Effector CD8-positive, alpha-beta T cell (primary cell): ENCODE results near the gene SPTBN1.
A peak's percentile ranks its signal among the peaks of the same experiment; 100 is the strongest.

Experiments used
- DNase-seq: peaks from one replicate; lab custom pipeline; 2025; lab: John Stamatoyannopoulos, UW

Gene SPTBN1

DNA sequence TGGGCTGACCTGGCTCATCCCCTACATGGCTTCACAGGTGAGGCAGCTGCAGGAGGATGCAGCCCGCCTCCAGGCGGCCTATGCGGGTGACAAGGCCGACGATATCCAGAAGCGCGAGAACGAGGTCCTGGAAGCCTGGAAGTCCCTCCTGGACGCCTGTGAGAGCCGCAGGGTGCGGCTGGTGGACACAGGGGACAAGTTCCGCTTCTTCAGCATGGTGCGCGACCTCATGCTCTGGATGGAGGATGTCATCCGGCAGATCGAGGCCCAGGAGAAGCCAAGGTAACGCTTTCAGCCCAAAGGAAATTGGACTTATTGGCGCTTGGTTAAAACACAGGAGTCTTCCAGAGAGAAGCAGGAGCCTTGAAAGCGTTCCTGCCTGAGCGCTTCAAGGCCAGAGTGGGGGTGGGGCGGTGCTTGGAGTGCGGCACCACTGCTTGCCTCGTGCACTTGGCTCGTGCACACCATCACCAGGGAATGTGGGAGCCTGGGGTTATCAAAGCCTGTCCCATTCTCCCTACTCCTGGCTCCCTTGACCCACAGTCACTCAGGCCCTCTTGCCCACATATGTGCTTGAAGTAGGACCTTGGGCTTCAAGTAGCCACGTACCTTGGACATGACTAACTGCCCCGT, 197.6 kb downstream of the SPTBN1 start:
- DNase-seq: no peak

DNA sequence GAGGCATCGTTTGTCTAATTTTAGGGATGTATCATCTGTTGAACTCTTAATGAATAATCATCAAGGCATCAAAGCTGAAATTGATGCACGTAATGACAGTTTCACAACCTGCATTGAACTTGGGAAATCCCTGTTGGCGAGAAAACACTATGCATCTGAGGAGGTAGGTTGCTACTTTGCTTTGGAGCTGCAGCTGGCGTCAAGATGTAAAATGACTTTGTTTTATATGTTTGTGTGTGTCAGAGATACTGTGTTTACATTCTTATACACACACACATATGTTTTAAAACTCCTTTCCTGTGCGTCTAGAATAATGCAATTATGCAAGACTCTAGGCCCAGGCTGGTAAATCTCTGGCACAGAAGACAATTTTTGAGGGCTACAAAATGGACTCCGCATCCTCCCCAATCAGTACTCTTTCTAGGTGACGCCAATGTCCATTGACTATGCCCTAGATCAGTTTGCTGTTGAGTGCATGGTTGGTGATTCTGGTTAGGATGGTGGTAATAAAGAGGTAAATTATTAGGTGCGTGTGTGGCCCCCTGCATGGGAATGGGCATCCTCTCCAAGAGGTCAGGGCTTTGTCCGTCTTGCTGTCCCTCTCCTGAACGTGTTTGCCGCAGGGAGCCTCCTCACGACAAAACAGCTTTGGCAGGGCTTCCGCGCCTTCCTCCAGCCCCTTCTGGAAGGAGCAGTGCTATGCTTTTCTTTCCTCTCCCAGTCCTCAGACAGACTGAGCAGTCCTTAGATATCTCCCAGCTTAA, 199.1 kb downstream of the SPTBN1 start:
- DNase-seq: no peak

DNA sequence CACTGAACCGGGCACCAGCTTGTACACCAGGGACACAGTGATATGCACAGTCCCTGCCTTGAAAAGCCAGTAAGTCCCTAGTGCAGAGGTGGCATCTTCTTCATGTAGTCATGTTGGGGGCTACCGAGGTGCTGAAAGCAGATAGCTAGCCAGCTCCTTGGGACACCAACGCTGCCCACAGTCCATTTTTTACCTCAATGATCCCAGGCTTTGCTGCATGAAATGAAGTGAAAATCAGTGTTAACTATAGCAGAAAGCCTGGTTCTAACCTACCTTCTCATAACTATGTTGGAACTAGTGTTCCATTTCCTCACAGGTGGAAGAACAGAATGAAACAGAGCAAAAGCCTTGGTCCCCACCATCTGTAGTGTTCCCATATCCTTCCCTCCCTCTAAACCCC, 200.7 kb downstream of the SPTBN1 start:
- DNase-seq: no peak

DNA sequence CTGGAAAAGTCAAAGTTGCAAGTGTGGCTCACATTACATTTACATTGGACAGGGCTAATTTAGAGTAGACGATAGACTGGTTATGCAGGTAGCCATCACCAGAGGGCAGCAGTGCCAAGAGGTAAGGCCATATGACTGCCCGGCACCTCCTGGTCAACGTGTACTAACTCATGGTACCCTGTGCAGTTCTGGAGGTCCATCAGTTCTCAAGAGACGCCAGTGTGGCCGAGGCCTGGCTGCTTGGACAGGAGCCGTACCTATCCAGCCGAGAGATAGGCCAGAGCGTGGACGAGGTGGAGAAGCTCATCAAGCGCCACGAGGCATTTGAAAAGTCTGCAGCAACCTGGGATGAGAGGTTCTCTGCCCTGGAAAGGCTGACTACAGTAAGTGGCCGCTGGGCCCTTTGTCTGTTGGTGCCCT, 201.5 kb downstream of the SPTBN1 start:
- peak; percentile 6 for DNase-seq

DNA sequence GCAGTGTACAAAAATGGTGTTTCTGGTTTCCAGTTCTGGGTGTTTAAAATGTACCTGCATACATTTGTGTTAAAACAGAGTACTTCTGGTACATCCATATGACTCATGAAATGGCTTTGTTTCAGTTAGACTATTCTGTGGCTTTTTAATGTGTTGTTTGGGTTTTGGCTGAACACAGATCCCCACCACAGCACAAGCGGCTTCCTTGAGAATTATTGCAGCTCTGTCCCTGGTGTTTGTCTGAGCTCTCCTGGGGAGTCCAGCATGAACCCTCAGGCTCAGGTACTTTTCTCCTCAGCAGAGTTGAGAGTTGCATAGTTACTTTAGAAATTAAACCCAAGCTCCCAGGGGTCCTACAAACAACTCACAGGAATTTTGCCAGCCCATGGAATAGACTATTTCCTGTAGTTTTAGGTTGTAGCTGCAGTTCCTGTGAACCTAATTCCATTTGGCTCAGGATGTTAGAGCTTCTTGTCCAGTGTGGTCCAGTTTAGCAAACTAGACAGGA, 202.5 kb downstream of the SPTBN1 start:
- no peak for DNase-seq

DNA sequence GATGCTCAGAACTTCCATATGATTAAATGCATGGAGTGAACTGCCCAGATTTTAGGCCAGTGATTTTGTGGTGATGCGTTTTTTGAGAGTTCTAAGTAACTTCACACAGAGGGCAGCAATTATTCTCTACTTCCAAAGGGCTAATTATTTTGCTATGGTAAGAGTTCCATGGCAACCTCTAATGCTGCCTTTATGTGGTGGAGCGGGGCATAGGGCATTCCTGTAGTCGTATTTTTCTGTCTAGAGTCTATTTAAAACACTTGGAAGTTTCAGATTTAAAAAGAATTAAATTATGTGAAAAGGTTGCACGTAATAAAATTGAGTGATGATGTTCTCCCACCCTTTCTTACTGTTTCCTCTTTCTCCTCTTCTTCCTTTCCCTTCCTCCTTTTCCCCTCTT, 203.4 kb downstream of the SPTBN1 start:
- DNase-seq: no peak

DNA sequence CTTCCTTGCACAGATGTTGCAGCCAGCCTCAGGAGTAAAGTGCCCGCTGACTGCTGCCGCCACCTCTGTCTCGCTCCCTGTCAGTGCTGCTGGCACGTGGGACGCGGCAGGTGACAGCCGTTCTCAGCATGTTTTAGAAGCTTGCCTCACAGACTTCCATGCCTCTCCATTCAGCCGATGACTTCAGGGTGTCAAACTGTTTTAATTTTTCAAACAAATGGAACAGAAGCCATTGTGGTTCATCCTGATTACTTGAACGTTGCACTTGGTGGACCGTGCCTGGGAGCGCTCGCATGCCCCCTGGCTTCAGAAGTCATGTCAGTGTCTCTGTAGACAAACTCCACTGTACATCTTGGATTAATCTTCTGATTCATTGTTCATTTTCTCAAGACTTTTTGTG, 204.6 kb downstream of the SPTBN1 start:
- no peak for DNase-seq

DNA sequence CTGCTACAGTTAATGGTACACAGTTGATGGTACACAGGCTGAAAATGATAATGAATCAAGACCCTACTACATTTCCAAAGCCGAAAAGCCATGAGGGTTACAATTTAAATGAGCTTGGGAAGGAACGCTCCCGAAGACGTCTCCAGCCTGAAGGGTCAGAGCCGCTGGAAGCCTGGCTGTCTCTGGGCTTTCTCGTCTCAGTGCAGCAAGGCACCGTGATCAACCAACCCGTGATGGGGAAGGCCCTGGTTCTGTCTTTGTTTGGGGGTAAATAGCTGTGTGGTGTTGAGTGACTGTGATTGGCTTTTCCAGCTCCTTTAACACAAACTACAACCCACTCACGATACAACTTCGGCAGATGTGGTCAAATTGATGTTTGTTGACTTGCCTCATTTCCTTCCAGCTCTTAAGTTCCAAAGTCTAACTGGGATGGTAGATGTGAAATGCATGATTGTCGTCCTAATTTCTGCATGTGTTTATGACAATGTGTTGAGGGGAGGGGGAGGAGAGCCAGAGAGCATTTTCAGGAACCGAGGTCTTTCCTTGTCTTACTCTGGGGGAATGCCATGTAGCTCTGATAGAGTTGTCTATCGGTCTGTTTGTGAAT, 207.4 kb downstream of the SPTBN1 start:
- no peak for DNase-seq

DNA sequence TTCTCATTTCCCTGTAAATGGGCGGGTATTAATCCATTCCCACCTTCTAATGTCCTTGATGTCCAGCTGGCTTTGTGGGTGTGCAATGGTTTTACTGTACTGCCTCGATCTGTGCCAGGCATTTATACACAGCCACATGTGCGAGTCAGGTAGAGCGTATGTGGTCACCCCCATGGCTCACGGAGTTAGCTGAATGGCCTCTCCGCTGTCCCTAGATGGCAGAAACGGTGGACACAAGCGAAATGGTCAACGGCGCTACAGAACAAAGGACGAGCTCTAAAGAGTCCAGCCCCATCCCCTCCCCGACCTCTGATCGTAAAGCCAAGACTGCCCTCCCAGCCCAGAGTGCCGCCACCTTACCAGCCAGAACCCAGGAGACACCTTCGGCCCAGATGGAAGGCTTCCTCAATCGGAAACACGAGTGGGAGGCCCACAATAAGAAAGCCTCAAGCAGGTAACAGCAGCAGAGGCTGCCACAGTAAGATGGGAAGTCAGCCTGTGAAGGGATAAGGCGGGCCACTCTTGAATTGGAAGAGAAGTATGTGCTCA, 208.2 kb downstream of the SPTBN1 start:
- DNase-seq: no peak

DNA sequence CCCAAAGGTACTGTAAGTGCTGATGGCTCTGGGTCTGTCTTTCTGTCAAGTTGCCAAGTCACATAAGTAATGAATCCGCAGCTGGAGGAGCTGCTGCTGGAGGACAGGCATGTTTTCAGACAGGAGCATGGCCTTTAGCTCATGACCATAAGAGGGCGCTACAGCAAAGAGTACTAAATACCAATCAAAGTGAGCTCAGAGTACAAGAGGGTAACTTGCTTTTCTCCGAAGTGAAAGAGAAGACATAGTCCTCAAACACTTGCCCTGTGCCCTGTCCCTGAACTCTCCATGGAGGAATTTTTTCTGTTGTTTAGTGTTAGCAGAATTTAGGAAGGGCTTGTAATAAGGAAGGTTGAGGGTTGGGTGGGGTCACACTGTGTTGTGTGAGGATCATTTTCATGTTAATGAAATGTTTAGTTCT, 209.3 kb downstream of the SPTBN1 start:
- DNase-seq: no peak

DNA sequence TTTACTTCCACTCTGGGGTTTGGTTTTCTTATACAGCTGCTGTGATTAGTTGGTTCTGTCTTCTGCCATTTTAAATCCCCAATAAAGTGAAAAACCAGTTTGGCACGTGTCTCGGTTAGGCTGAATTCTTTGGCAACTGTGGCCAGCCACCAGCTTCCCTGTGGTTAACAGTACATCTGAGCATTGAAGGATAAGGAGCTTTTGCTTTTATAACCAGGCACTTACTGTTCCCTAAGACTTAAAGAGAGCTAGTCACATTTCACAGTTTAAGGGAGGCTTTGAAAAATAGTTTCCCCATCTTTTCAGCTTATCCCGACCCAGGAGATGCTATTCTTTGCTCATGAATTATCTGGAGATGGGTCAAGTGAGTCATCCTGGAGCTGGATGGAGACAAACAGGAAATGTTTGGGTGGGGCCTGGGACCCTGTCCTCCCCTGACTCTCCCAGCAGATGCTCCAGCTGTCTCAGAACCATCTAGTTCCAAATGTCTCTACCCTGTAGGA, 210.1 kb downstream of the SPTBN1 start:
- no peak for DNase-seq

DNA sequence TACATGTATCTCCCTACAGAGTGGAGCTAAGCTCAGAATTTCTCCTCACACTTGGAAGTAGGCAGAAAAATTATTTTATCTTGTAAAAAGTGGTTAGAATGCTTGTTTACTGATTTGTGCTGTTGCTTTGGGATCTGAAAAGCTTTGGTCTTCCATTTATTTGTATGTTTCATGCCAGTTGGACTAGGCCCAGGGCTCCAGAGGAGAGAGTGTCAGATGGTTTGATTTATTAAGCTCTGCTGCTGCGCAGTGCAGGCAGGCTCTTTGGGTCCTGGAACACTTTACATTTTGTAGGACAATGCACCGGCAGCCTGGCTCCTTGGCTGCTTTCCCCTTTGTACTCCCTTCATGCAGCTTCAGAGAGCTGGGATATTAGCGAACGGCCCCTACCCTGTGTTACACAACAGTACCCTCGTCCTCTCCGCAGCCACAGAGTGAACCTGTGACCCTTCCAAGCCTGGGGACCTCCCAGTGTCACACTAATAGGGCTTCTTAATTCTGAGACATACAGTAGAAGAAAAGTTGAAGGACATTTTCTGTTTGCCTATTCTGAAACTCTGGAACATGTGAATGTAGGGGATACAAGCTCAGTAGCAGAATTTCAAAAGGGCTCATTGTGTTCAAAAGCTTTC, 210.6 kb downstream of the SPTBN1 start:
- no peak for DNase-seq

DNA sequence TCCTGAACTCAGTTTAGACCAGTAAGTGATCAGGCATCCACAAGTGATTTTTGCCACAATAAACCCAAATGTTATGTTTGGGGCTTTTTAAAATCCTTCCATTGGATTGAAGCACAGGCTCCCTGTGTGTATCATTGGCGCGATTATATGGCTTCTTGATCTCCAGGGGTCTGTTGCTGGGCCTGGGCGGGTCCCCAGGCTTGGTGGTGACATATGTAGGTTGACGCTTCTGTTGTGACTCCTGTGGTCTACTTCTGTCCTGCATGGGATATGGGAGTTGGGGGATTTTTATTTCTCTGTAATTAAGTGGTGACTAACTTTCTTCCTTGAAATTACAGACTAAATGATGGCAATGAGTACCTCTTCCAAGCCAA, 211.1 kb downstream of the SPTBN1 start:
- DNase-seq: no peak

DNA sequence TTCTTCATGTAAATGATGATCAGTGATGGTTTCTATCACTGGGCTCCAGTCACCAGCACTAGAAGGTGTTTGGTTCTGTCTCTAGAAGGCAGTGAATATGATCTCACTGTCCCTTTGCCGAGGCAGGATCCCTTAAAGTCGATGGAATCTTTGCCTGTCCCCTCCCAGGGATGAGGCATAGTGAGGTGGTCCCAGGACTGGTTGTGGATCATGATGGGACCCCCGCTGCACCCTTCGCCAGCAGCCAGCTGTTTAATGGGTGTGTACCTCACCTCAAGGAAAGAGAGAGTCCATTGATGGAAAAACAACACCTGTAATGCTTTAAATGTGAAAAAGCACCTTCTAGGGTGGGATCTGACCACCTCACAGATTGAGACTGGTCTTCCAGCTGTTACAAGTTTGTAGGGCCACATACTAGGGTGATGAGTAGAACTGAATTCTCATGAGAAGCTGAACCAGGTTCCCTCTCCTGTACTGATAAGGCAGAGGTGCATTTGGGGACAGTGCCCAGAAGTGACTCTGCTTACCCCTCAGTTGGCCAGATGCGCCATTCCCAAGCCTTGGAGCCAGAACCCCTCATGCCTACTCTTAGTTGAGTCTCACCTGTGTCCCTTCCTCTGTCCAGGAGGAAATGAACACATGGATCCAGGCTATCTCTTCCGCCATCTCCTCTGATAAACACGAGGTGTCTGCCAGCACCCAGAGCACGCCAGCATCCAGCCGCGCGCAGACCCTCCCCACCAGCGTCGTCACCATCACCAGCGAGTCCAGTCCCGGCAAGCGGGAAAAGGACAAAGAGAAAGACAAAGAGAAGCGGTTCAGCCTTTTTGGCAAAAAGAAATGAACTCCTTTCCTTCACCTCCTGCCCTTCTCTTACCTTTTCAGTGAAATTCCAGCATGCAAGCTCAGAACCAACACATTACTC, 211.9 kb downstream of the SPTBN1 start:
- no peak for DNase-seq

DNA sequence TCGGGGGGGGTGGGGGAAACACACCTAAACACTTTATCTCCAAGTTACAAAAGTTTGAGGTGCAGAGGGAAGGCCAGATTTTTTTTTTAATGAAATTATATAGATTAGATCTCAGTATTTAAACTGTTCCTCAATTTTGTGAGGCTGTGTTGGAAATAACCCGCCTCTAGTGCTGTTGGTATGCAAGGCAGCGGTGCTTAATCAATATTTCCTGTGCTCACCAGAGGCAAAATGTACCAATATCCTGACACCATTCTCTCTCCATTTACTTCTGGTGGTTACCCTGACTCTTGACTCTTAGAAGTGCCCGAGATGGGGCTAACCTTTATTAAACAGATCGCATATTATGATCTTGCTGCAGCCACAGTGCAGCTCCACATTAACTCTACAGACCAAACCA, 212.6 kb downstream of the SPTBN1 start:
- DNase-seq: no peak

DNA sequence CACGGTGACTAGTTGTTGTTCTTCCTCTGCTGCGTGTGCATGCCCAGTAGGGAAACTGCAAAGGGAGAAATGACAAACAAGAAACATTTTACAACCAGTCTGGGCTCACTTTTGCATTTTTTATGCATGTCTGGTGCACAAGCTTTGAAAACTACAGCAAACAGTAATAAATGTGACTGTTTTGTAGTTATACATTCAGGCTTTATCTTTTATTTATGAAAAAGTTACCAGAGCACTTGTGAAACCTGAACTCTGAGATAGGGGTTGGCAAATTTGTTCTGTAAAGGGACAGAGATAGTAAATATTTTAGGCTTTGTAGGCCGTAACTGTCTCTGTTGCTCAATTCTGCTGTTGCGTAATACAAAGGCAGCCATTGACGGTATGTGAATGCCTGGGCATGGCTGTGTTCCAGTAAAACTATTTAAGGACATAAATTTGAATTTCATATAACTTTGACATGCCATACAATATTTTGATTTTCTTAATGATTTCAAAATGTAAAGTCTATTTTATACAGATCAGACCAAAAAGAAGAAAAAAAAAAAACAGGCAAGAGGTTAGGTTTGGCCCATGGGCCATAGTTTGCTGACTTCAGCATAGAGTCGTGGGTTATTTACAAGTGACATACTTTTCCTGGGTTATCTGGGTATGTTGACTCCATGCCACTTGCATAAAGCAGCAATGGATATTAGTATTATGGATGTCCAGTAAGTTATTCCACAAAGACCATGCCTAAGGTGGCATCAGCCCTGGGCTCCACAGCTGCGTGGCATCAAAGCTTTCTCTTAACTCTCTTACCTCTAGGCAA, 213.8 kb downstream of the SPTBN1 start:
- no peak for DNase-seq

DNA sequence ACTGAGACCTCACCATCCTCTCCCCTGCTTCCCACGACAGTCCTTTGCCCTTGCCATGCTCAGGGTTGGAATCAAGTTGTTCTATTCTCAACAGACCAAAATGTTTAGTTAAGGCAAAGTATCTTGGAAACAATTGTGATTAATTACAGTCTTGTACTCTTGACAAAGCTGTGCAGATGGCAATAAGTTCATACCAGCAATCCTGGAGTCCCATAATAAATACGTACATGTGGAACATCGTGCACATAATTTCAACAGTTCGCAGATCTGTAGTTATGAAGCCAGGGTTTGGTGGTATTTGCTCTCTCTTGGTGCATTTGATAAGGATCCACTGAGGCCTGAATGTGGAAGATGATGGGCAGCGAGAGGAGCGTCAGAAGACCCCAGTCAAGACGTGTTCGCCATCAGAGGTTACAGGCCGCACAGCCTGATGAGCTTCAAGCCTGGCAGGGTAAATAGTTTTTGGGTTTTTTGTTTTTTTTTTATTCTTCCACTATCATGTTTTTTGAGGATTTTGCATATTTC, 214.4 kb downstream of the SPTBN1 start:
- DNase-seq: no peak

DNA sequence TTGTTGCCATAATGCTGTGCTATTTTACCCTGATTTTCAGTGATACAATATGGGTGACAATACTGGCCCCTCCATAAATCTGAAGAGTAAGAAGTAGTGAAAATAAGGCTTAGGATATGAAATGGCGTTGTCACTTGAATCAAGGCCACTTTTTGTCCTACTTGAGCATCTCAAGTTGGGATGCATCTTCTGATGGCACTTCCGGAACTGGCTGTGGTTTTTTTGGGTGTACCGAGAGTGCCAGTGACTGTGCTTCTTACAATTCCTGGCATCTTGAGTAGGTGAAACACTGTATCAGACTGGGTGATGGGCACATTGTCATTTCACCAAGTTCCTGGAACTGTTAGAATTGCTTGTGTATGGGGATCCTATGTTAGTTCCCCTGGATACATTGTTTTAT, 214.9 kb downstream of the SPTBN1 start:
- DNase-seq: no peak

DNA sequence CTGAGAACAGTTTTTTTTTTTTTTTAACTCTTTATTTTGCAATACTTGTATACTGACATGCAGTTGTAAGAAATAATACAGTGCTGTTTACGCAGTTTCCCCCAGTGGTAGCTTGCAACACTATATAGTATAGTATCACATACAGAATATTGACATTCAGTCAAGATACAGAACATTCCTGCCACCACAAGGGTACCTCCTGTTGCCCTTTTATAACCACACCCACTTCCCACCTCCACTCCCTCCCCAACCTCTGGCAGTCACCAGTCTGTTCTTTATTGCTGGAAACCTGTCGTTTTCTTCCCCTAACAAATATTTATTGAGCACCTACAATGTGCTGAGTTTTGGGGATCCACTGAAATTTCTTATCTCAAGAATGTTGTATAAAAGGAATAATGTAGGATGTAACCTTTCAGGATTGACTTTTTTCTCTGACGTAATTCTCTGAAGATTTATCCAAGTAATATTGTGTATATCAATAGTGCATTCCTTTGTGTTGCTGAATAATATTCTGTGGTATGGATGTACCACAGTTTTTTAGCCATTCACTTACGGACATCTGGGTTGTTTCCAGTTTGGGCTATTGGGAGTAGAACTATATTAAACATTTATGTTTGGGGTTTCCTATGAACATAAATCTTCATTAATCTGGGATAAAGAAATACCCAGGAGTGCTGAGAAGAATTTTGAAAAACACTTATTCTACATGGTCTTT, 215.9 kb downstream of the SPTBN1 start:
- no peak for DNase-seq
